Lung (tissue), 12 donors: Measurements from ENCODE around the gene CALHM5. TPM values are rescaled to one million over a fixed set of nuclear protein-coding genes. Genes with fewer than 3 reads are reported as not detected.
A peak's percentile ranks its signal among the peaks of the same experiment; 100 is the strongest.

Experiments used
- ATAC-seq: fragments of 200-7000 bp; cut with Tn5 transposase; one replicate; pipeline ENCODE4 v1.9.1; 2020; ENCODE audit warnings: moderate number of reproducible peaks; ENCODE audit not compliant: insufficient read depth, low FRiP score
- DNase-seq, 3 donors: peaks; one replicate each; pipeline ENCODE4 v3.0.0-alpha.2; 2013 to 2017
- H3K27ac ChIP-seq, 2 donors: one replicate each; pipeline ENCODE4 v1.5.1; 2013; ENCODE audit warnings: mild to moderate bottlenecking in 2 of 2, moderate library complexity in 2 of 2, control low read depth in 1 of 2, inconsistent platforms in 1 of 2, low read depth in 1 of 2, low read length in 1 of 2
- H3K27me3 ChIP-seq, 3 donors: one replicate each; pipeline ENCODE4 v1.5.1; 2013; ENCODE audit warnings: low read length in 2 of 3; ENCODE audit not compliant: control insufficient read depth in 3 of 3, insufficient read depth in 3 of 3
- H3K36me3 ChIP-seq, 4 donors: one replicate each; pipeline ENCODE4 v1.5.1; 2013; ENCODE audit warnings: low read length in 4 of 4, mild to moderate bottlenecking in 1 of 4, moderate library complexity in 1 of 4; ENCODE audit not compliant: control insufficient read depth in 4 of 4, insufficient read depth in 4 of 4
- H3K4me1 ChIP-seq, 5 donors: one replicate each; pipeline ENCODE4 v1.5.1; 2013; ENCODE audit warnings: low read length in 5 of 5, mild to moderate bottlenecking in 2 of 5, moderate library complexity in 1 of 5; ENCODE audit not compliant: control insufficient read depth in 5 of 5, insufficient read depth in 5 of 5
- H3K4me3 ChIP-seq: one replicate; pipeline ENCODE4 v1.5.1; 2013; ENCODE audit warnings: mild to moderate bottlenecking, control low read depth, moderate library complexity
- H3K9ac ChIP-seq, 2 donors: one replicate each; pipeline ENCODE4 v1.5.1; 2013; ENCODE audit warnings: low read length in 2 of 2, control low read depth in 1 of 2; ENCODE audit not compliant: insufficient read depth in 1 of 2
- H3K9me3 ChIP-seq, 4 donors: one replicate each; pipeline ENCODE4 v1.5.1; 2013; ENCODE audit warnings: low read length in 3 of 4, mild to moderate bottlenecking in 1 of 4, moderate library complexity in 1 of 4; ENCODE audit not compliant: control insufficient read depth in 4 of 4, insufficient read depth in 3 of 4
- whole genome bisulfite sequencing, 2 donors: extraction: QIAGEN DNeasy Blood & Tissue Kit; methylation state at CpG; one replicate each; pipeline ENCODE4 v1.1.7; 2013; 5-methylcytosine and 5-hydroxymethylcytosine counted together
- polyA plus RNA-seq, 2 donors: library from polyadenylated mRNA; stranded (reverse); fragments of 200-250 nt; gene quantifications; one replicate each; pipeline ENCODE4 v1.2.1, GENCODE V29; 2013
- total RNA-seq, 2 donors: library from RNA; depleted of rRNA in 1 of 2; stranded (reverse); fragments of >200 nt in 1 of 2; gene quantifications; one replicate each; pipeline ENCODE4 v1.2.1, GENCODE V29; 2014 to 2021
- TF ChIP-seq, protein P1 (sequence below): IDR thresholded peaks from 2 replicates; pipeline ENCODE4 v1.5.1; 2012; ENCODE audit warnings: mild to moderate bottlenecking; ENCODE audit errors: control extremely low read depth, extremely low read depth
- donor health status: control.
- donor health status: control.
- donor health status: Bipolar disorder and iron deficiency.
- donor health status: healthy.
- donor health status: DM: yes; HTN: yes; CAD: no.

Gene CALHM5
- total and polyA plus RNA-seq, 4 donors: 0.41 to 3.0 (median 1.0) TPM

DNA sequence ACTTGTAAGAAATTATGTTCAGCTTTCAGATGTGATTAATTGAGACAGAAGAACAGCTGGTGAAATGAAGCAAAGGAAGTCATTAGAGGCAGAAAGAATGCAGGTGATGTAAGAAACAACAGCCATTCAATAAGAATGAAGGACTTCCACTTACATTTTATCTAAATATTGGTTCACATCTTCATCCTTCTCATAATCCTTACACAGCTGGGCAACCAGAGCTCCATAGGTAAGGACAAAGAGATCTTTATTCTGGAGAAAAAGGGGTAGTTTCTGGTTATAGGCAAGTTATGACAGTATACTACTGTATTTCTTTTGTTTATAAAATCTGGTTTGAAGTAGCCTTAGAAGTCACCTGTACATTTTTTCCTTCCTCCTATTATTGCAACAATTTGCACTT, 31.7 kb downstream of the CALHM5 start:
- Histone ChIP-seq H3K9me3 (no peaks in the 10 kb centered on the region), H3K4me1 (peaks cover 0 to 5% (median 0%) of the 10 kb centered on the region in 5 donors), H3K9ac (no peak overlapping the region), H3K27me3 (no peaks in the 10 kb centered on the region), H3K4me3 (no peak overlapping the region), H3K36me3 (no peaks in the 10 kb centered on the region), H3K27ac (no peak overlapping the region)
- ATAC-seq (no peak), DNase-seq (no peak)
- TF ChIP-seq, protein P1, sequence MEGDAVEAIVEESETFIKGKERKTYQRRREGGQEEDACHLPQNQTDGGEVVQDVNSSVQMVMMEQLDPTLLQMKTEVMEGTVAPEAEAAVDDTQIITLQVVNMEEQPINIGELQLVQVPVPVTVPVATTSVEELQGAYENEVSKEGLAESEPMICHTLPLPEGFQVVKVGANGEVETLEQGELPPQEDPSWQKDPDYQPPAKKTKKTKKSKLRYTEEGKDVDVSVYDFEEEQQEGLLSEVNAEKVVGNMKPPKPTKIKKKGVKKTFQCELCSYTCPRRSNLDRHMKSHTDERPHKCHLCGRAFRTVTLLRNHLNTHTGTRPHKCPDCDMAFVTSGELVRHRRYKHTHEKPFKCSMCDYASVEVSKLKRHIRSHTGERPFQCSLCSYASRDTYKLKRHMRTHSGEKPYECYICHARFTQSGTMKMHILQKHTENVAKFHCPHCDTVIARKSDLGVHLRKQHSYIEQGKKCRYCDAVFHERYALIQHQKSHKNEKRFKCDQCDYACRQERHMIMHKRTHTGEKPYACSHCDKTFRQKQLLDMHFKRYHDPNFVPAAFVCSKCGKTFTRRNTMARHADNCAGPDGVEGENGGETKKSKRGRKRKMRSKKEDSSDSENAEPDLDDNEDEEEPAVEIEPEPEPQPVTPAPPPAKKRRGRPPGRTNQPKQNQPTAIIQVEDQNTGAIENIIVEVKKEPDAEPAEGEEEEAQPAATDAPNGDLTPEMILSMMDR: no peak

DNA sequence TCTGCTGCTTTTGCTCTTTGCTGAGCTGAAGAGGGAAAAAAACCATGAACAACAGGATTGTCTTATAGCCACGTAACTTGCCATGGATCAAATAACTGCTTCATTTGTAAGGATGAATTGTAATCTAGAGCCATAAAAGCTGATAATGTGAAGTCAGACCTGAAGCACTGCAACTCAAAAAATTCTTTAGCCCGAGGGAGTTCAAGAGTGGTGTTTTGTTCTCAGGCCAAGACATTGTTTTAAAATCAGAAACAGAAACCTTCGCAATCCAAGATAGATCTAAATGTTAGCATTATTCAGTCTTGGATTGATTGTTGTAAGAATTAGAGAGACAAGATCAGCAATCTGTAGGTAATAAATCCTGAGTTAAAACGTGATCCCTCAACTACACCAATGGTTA, 34.2 kb downstream of the CALHM5 start, which contains the start of gene TRAPPC3L:
TSS of gene TRAPPC3L (minus strand) at position 34 of the 400 bp plus-strand sequence. CDS start 170 bp downstream, outside the sequence.
- Histone ChIP-seq H3K27me3 (no peaks in the 10 kb centered on the region), H3K4me3 (no peak within 1 kb of the TSS), H3K9ac (no peak within 1 kb of the TSS), H3K27ac (no peak within 1 kb of the TSS), H3K4me1 (peaks cover 0 to 4% (median 0%) of the 10 kb centered on the region in 5 donors), H3K36me3 (no peaks in the 10 kb centered on the region), H3K9me3 (no peaks in the 10 kb centered on the region)
- ATAC-seq (no peak), DNase-seq (peak in 1 of 3 donors; percentile 5)
- WGBS, 2 donors: 51 to 73% methylated on average over 4 of the region's 4 CpGs
- TF ChIP-seq, protein P1: no peak

DNA sequence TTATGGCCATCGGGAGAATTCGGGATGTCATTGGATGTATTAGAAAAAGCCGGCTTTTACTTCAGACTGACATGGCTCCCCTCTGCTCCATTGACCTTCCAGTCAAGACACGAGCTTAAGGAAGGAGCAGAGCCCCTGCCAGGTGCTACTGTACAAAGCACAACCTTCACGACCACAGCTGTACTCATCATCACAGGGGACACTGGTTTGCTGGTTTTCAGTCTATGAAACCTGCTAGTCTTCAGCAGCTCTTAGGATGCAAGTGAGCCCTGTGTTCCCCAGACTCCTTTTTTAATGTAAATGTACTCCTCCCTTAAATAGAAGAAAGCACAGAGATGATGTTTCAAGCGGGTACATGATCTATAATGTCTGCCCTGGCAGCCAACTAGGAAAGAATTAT, 35.9 kb downstream of the CALHM5 start:
- no peak overlapping the region for H3K4me3 ChIP-seq
- no peak overlapping the region for H3K27ac ChIP-seq
- DNase-seq (no peak), ATAC-seq (no peak)
- H3K4me1 ChIP-seq: no peaks in the 10 kb centered on the region
- no peaks in the 10 kb centered on the region for H3K9me3 ChIP-seq
- no peaks in the 10 kb centered on the region for H3K27me3 ChIP-seq
- 94% methylated on average over 6 of the region's 6 CpGs for WGBS, 2 donors
- no peak overlapping the region for H3K9ac ChIP-seq
- TF ChIP-seq, protein P1: no peak
- H3K36me3 ChIP-seq: no peaks in the 10 kb centered on the region

DNA sequence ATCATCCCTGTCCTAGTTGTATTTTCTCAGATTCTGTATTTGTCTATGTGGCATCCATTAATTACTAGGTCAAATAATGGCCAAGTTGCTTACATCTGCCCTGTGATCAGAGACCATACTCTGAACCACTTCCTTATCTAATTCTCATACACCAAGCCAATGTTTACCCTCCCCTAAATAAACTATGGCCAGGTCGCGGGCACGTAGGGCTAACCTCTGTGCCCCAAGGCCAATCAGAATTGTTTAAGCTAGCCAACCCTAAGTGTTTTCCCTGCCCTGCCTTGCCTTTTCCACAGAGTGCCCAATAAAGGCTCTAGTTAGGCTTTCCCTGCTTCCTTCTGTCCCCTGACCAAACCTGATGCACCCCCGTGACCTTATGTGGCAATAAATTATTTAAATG, 39.4 kb downstream of the CALHM5 start:
- Histone ChIP-seq H3K27me3 (no peaks in the 10 kb centered on the region), H3K4me1 (peaks cover 0 to 1% (median 0%) of the 10 kb centered on the region in 5 donors), H3K9ac (no peak overlapping the region), H3K4me3 (no peak overlapping the region), H3K27ac (no peak overlapping the region), H3K36me3 (no peaks in the 10 kb centered on the region), H3K9me3 (no peaks in the 10 kb centered on the region)
- TF ChIP-seq, protein P1: no peak
- DNase-seq: no peak
- 52 to 66% methylated on average over 4 of the region's 4 CpGs for WGBS, 2 donors
- no peak for ATAC-seq
